Heart right ventricle (tissue), 16 donors: ENCODE results near the gene LIF. TPM values are rescaled to one million over a fixed set of nuclear protein-coding genes. Genes with fewer than 3 reads are reported as not detected.

Experiments used
- ATAC-seq, 8 donors: fragments of 200-7000 bp; cut with Tn5 transposase; one replicate each; pipeline ENCODE4 v1.9.1; 2020; ENCODE audit warnings: mild to moderate bottlenecking in 8 of 8, moderate library complexity in 8 of 8, moderate number of reproducible peaks in 1 of 8
- DNase-seq, 2 donors: peaks; one replicate each; pipeline ENCODE4 v3.0.0-alpha.2; 2020
- H3K27ac ChIP-seq, 10 donors: fragments of 200-600 bp; sonication (generic) in 2 of 10; one replicate each; pipeline versions ENCODE4 v1.5.0 to v1.8.0; 2020 to 2022; ENCODE audit warnings: mild to moderate bottlenecking in 3 of 10
- H3K27me3 ChIP-seq, 7 donors: fragments of 200-600 bp; one replicate each; pipeline ENCODE4 v1.8.0; 2021 to 2022; ENCODE audit warnings: mild to moderate bottlenecking in 2 of 7
- H3K36me3 ChIP-seq, 9 donors: fragments of 200-600 bp; sonication (generic) in 1 of 9; one replicate each; pipeline versions ENCODE4 v1.5.0 to v1.8.0; 2020 to 2022; ENCODE audit warnings: mild to moderate bottlenecking in 2 of 9
- H3K4me1 ChIP-seq, 9 donors: fragments of 200-600 bp; sonication (generic) in 1 of 9; one replicate each; pipeline versions ENCODE4 v1.5.0 to v1.8.0; 2020 to 2022; ENCODE audit warnings: mild to moderate bottlenecking in 4 of 9
- H3K4me3 ChIP-seq, 10 donors: fragments of 200-600 bp; sonication (generic) in 2 of 10; one replicate each; pipeline versions ENCODE4 v1.5.0 to v1.8.0; 2020 to 2022; ENCODE audit warnings: mild to moderate bottlenecking in 7 of 10, moderate library complexity in 2 of 10
- H3K9me3 ChIP-seq, 11 donors: fragments of 200-600 bp in 10 of 11; sonication (generic) in 2 of 11; one replicate each; pipeline versions ENCODE4 v1.5.0 to v1.8.0; 2013 to 2022; ENCODE audit warnings: mild to moderate bottlenecking in 2 of 11, control low read depth in 1 of 11, moderate library complexity in 1 of 11
- CTCF ChIP-seq, 9 donors: fragments of 200-600 bp; sonication (generic) in 2 of 9; IDR thresholded peaks; one replicate each; pipeline versions ENCODE4 v1.5.0 to v1.8.0; 2021 to 2022; ENCODE audit warnings: antibody characterized with exemption in 9 of 9, mild to moderate bottlenecking in 5 of 9, moderate library complexity in 1 of 9
- WGBS, 2 donors: extraction: QIAGEN DNeasy Blood & Tissue Kit; methylation state at CpG; one replicate each; pipeline ENCODE4 v1.1.7; 2013; ENCODE audit warnings: inconsistent platforms in 1 of 2; 5-methylcytosine and 5-hydroxymethylcytosine counted together
- intact Hi-C, 10 donors: fragments of 100-400 bp; cut with DNase I; formaldehyde crosslinking; loops; one replicate each; pipeline versions ENCODE4 v1.11.1 to v1.14.2; 2022
- polyA plus RNA-seq, 2 donors: library from polyadenylated mRNA; stranded (reverse); fragments of 200-250 nt; gene quantifications; one replicate each; pipeline ENCODE4 v1.2.3, GENCODE V29; 2013
- total RNA-seq, 10 donors: library from RNA; stranded (reverse); fragmentation: NEBNext Ultra II Directional in 3 of 10; extraction: Animal tissue kit (Norgen Biotek cat#: 25700) in 3 of 10; gene quantifications; one replicate each; pipeline versions ENCODE4 v1.2.1 to v1.2.4, GENCODE V29; 2021 to 2023
- donor health status: Arrhythmogenic right ventricular cardiomyopathy.
- donor health status: ischemic (EF 13 %, LVEDD 7.1; RV severe dilation, severe dysfunction).
- donor health status: healthy with polysubstance abuse.
- donor health status: DM: no; HTN: yes; CAD: no.
- donor health status: DM: no; HTN: no; CAD: no.
- donor health status: ischemic (EF 25% LVEDD 6.9; RV normal size, moderate dysfunction).
- donor health status: ischemic (EF 25% LVEDD 5.7; RV mildly dilated, moderate dysfunction).
- donor health status: healthy.
- donor health status: DM: yes; HTN: yes; CAD: no.
- donor health status: Ischemic cardiomyopathy.
- donor health status: ischemic (EF 35%, LVEDD 5.7; RV mildly dilated, moderate dysfunction).
- donor health status: nonischemic (EF 11% LVEDD 7.7; RV severe dilation, severe dysfunction).
- donor health status: DM: yes; HTN: yes; CAD: no.
- donor health status: PGD.
- donor health status: ischemic (EF 29% LVEDD 5.4; RV normal size, mild dysfunction).
- donor health status: nonischemic (EF 23%, LVEDD 6.1; RV moderate dilation, normal function).

Gene LIF
- total and polyA plus RNA-seq, 12 donors = 0.17 to 8.8 (median 0.53) TPM

- Histone ChIP-seq H3K4me1 (peaks cover 0 to 49% (median 7%) of the 10 kb centered on the region in 9 donors), H3K4me3 (no peak overlapping the region), H3K36me3 (peaks cover 0 to 10% (median 0%) of the 10 kb centered on the region in 9 donors), H3K9me3 (no peaks in the 10 kb centered on the region), H3K27ac (peak overlapping the region in 1 of 10 donors; percentile 31), H3K27me3 (peaks cover 0 to 31% (median 20%) of the 10 kb centered on the region in 7 donors)
- TF ChIP-seq CTCF (IDR thresholded peaks at IDR 0.05) = no peak
- no peak for ATAC-seq
- intact Hi-C loops = loop anchor here in 3 of 10 donors (5.0 to 10.0 kb wide), 2 partner anchors 126 to 224 kb away; partner anchors contain the start of gene RNF215 (in 1 of the 3)
- no peak for DNase-seq
- 83 to 84% methylated on average over 8 of the region's 8 CpGs for WGBS, 2 donors
Measured at GRCh38 chr22:30261134-30261533, 14.6 kb upstream of the LIF start.

GRCh38 chr22:30260682-30261081 lies 14.1 kb upstream of the LIF start:
- TF ChIP-seq CTCF (IDR thresholded peaks at IDR 0.05) = no peak
- DNase-seq (no peak), ATAC-seq (no peak)
- peaks cover 0 to 53% (median 10%) of the 10 kb centered on the region in 9 donors for H3K4me1 ChIP-seq
- H3K9me3 ChIP-seq = no peaks in the 10 kb centered on the region
- no peak overlapping the region for H3K27ac ChIP-seq
- H3K36me3 ChIP-seq = peaks cover 0 to 10% (median 0%) of the 10 kb centered on the region in 9 donors
- no peak overlapping the region for H3K4me3 ChIP-seq
- 86 to 87% methylated on average over 8 of the region's 8 CpGs for WGBS, 2 donors
- intact Hi-C loops = loop anchor here in 3 of 10 donors (5.0 to 10.0 kb wide), 2 partner anchors 127 to 224 kb away; partner anchors contain the start of gene RNF215 (in 1 of the 3)
- peaks cover 0 to 31% (median 20%) of the 10 kb centered on the region in 7 donors for H3K27me3 ChIP-seq

- intact Hi-C loops = loop anchor here in 3 of 10 donors (5.0 to 10.0 kb wide), 2 partner anchors 127 to 225 kb away; partner anchors contain the start of gene RNF215 (in 1 of the 3)
- DNase-seq (no peak), ATAC-seq (no peak)
- WGBS, 2 donors = 91 to 93% methylated on average over 11 of the region's 11 CpGs
- H3K4me1 ChIP-seq = peaks cover 0 to 51% (median 10%) of the 10 kb centered on the region in 9 donors
- peaks cover 0 to 33% (median 20%) of the 10 kb centered on the region in 7 donors for H3K27me3 ChIP-seq
- no peak overlapping the region for H3K4me3 ChIP-seq
- H3K36me3 ChIP-seq = peaks cover 0 to 10% (median 0%) of the 10 kb centered on the region in 9 donors
- H3K9me3 ChIP-seq = no peaks in the 10 kb centered on the region
- no peak overlapping the region for H3K27ac ChIP-seq
- no peak for TF ChIP-seq CTCF (IDR thresholded peaks at IDR 0.05)
Measured at GRCh38 chr22:30260276-30260675, 13.7 kb upstream of the LIF start.

- 58 to 62% methylated on average over 6 of the region's 6 CpGs for WGBS, 2 donors
- Histone ChIP-seq H3K36me3 (no peaks in the 10 kb centered on the region), H3K27ac (peak overlapping the region in 2 of 10 donors; percentile 62 to 88), H3K4me3 (no peak overlapping the region), H3K27me3 (peaks cover 0 to 43% (median 24%) of the 10 kb centered on the region in 7 donors), H3K9me3 (no peaks in the 10 kb centered on the region), H3K4me1 (peaks cover 0 to 55% (median 21%) of the 10 kb centered on the region in 9 donors)
- ATAC-seq (no peak), DNase-seq (no peak)
- no peak for TF ChIP-seq CTCF (IDR thresholded peaks at IDR 0.05)
- intact Hi-C loops = loop anchor here in 2 of 10 donors (2.0 to 5.0 kb wide), 2 partner anchors 47 to 146 kb away; no protein-coding TSS in a partner anchor
Measured at GRCh38 chr22:30254314-30254713, 7.8 kb upstream of the LIF start.
